Measurements from ENCODE around the gene SRD5A3. TPM values are rescaled to one million over a fixed set of nuclear protein-coding genes. Genes with fewer than 3 reads are reported as not detected.
A peak's percentile ranks its signal among the peaks of the same experiment; 100 is the strongest.
"Not testable (repeated sequence)": the region's sequence is repeated elsewhere in the genome, so short reads cannot be mapped to it uniquely, and the experiment has no call there.

Gene SRD5A3
- total and polyA plus RNA-seq, 5 donors from 2014 or later = 3.9 to 18.4 (median 8.2) TPM

DNA sequence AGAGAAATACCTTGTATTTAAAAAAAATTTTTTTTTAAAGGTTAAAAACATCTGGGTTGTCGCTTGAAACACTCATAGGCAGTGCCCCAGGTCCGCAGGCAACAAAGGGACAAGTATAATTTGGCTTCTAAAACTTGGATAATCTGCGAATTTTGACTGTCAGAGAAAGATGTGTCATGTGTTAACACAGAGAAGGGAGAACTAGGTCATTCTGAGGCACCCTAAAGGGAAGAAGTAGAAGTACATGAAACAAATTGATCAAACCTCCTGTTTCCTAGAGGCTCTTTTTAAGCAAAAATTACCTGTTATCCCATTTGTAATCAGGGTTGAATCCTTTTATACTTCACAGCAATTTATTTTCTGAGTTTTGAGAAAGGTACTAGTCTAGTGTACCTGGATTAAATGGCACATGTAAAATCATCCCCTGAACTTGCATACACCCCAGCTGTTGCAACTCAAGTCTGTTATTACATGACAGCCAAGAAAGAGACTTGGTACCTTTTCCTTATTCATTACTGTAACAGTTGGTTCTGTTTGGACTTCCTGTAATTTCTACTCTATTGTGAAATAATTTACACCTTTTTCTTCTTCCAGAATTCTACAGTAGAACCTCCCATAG, 1.7 kb downstream of the SRD5A3 start:
- ATAC-seq (ENCODE audit: low read depth in 2 of 2) (no peak), DNase-seq (peak in 1 of 3 donors; percentile 22)
- Histone ChIP-seq H3K27me3 (ENCODE audit: control insufficient read depth, insufficient read depth, low read length) (no peaks in the 10 kb centered on the region), H3K4me3 (ENCODE audit: low read depth, low read length) (no peak overlapping the region), H3K36me3 (ENCODE audit: control insufficient read depth, insufficient read depth, low read length) (no peaks in the 10 kb centered on the region), H3K4me1 (ENCODE audit: control insufficient read depth, insufficient read depth, low read length, poor library complexity, severe bottlenecking) (peaks cover 7% of the 10 kb centered on the region), H3K9me3 (ENCODE audit: control insufficient read depth in 2 of 2, low read length in 2 of 2) (no peaks in the 10 kb centered on the region), H3K27ac (ENCODE audit: insufficient read depth, low read length, poor library complexity, severe bottlenecking) (no peak overlapping the region)
- Mint-ChIP-seq H3K27me3 (no peaks in the 10 kb centered on the region), H3K27ac (peak overlapping the region in 2 of 3 donors; percentile 56 to 81), H3K4me3 (peak overlapping the region; percentile 78 to 89 (median 87)), H3K4me1 (peaks cover 7 to 23% (median 12%) of the 10 kb centered on the region in 4 donors), H3K9me3 (peaks cover 0 to 4% (median 0%) of the 10 kb centered on the region in 7 donors), H3K36me3 (peaks cover 9% of the 10 kb centered on the region)

DNA sequence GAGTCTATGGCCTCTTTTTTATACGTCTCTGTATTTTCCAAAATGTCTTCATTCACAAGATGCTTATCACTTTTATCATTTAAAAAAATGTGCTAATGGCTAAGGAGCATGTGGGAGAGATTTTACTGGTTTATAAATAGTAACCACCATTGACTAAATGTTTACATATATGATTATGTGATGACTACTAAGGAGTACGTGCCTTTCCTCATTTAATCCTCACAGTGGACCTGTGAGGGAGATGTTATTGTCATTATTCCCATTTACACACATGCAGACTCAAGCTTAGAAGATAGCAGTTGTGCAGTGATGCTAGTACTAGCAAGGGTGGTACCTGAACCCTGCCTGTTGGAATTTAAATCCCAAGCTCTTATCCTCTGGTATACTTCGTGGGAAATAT, 2.4 kb downstream of the SRD5A3 start:
- peaks cover 0 to 2% (median 0%) of the 10 kb centered on the region in 7 donors for H3K9me3 Mint-ChIP-seq
- H3K4me3 Mint-ChIP-seq = peak overlapping the region in 2 of 4 donors; percentile 9 to 21
- H3K4me3 ChIP-seq (ENCODE audit: low read depth, low read length) = no peak overlapping the region
- H3K36me3 ChIP-seq (ENCODE audit: control insufficient read depth, insufficient read depth, low read length) = no peaks in the 10 kb centered on the region
- no peak overlapping the region for H3K27ac ChIP-seq (ENCODE audit: insufficient read depth, low read length, poor library complexity, severe bottlenecking)
- DNase-seq (no peak), ATAC-seq (ENCODE audit: low read depth in 2 of 2) (no peak)
- no peaks in the 10 kb centered on the region for H3K9me3 ChIP-seq (ENCODE audit: control insufficient read depth in 2 of 2, low read length in 2 of 2)
- no peaks in the 10 kb centered on the region for H3K27me3 ChIP-seq (ENCODE audit: control insufficient read depth, insufficient read depth, low read length)
- H3K27me3 Mint-ChIP-seq = no peaks in the 10 kb centered on the region
- H3K4me1 ChIP-seq (ENCODE audit: control insufficient read depth, insufficient read depth, low read length, poor library complexity, severe bottlenecking) = peaks cover 7% of the 10 kb centered on the region
- no peak overlapping the region for H3K27ac Mint-ChIP-seq
- peaks cover 12% of the 10 kb centered on the region for H3K36me3 Mint-ChIP-seq
- H3K4me1 Mint-ChIP-seq = peaks cover 7 to 23% (median 12%) of the 10 kb centered on the region in 4 donors

- not testable (repeated sequence) for H3K4me1 ChIP-seq (ENCODE audit: control insufficient read depth, insufficient read depth, low read length, poor library complexity, severe bottlenecking); DNase-seq; H3K27ac ChIP-seq (ENCODE audit: insufficient read depth, low read length, poor library complexity, severe bottlenecking); H3K9me3 ChIP-seq (ENCODE audit: control insufficient read depth in 2 of 2, low read length in 2 of 2); H3K9me3 Mint-ChIP-seq; H3K27me3 ChIP-seq (ENCODE audit: control insufficient read depth, insufficient read depth, low read length); H3K27me3 Mint-ChIP-seq; ATAC-seq (ENCODE audit: low read depth in 2 of 2); H3K4me3 Mint-ChIP-seq; H3K4me3 ChIP-seq (ENCODE audit: low read depth, low read length); H3K36me3 ChIP-seq (ENCODE audit: control insufficient read depth, insufficient read depth, low read length); H3K27ac Mint-ChIP-seq
- Mint-ChIP-seq H3K4me1 (peaks cover 4 to 20% (median 8%) of the 10 kb centered on the region in 4 donors), H3K36me3 (peaks cover 21% of the 10 kb centered on the region)
Measured at GRCh38 chr4:55350870-55351269, 4.8 kb downstream of the SRD5A3 start.

DNA sequence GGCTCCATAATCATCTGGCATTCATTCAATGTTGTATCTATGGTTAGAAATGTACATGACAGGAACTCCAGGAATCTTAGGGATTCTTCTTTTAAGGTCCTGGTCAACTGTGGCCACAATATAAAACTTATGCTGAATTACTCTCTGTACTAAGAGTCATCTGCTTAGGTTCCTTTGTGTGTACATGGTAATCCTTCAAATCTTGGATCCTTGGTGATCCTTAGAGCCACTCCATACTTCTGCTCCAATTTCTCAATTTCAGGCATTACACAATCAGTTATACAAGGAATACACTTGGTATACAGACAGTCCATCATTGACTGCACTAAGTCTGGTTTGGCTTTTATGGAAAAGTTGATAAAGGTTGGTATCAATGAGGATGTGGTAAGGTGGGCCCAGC, 5.8 kb downstream of the SRD5A3 start:
- H3K27ac Mint-ChIP-seq = no peak overlapping the region

DNA sequence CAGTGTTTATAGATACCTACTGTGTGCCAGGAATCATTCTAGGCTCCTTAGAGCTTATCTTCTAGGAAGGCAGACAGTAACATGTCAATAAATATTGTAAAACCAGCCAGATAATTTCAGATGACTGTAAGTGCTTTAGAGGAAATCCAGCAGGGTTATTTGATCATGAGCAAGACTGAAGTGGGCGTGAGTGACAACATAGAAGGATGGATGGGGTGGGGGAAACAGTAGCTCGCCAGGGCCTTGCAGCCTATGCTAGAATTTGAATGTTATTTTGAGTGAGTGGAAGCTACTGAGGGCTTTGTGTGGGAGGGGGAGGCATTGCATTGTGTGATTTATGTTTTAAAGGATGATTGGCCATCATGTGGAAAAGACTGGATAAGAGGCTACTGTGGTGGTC, 6.7 kb downstream of the SRD5A3 start:
- Mint-ChIP-seq H3K9me3 (peaks cover 0 to 2% (median 0%) of the 10 kb centered on the region in 7 donors), H3K4me1 (peaks cover 2 to 9% (median 6%) of the 10 kb centered on the region in 4 donors), H3K27me3 (no peaks in the 10 kb centered on the region)

More for the DNA sequence above, 5.8 kb downstream of the SRD5A3 start:
- peaks cover 21% of the 10 kb centered on the region for H3K36me3 Mint-ChIP-seq
- peaks cover 0 to 2% (median 0%) of the 10 kb centered on the region in 7 donors for H3K9me3 Mint-ChIP-seq
- no peak for ATAC-seq (ENCODE audit: low read depth in 2 of 2)
- Histone ChIP-seq H3K4me3 (ENCODE audit: low read depth, low read length) (no peak overlapping the region), H3K36me3 (ENCODE audit: control insufficient read depth, insufficient read depth, low read length) (no peaks in the 10 kb centered on the region), H3K4me1 (ENCODE audit: control insufficient read depth, insufficient read depth, low read length, poor library complexity, severe bottlenecking) (peaks cover 5% of the 10 kb centered on the region), H3K27me3 (ENCODE audit: control insufficient read depth, insufficient read depth, low read length) (no peaks in the 10 kb centered on the region), H3K9me3 (ENCODE audit: control insufficient read depth in 2 of 2, low read length in 2 of 2) (no peaks in the 10 kb centered on the region), H3K27ac (ENCODE audit: insufficient read depth, low read length, poor library complexity, severe bottlenecking) (no peak overlapping the region)
- no peak for DNase-seq
- H3K4me1 Mint-ChIP-seq = peaks cover 4 to 18% (median 9%) of the 10 kb centered on the region in 4 donors
- H3K4me3 Mint-ChIP-seq = no peak overlapping the region
- H3K27me3 Mint-ChIP-seq = no peaks in the 10 kb centered on the region

DNA sequence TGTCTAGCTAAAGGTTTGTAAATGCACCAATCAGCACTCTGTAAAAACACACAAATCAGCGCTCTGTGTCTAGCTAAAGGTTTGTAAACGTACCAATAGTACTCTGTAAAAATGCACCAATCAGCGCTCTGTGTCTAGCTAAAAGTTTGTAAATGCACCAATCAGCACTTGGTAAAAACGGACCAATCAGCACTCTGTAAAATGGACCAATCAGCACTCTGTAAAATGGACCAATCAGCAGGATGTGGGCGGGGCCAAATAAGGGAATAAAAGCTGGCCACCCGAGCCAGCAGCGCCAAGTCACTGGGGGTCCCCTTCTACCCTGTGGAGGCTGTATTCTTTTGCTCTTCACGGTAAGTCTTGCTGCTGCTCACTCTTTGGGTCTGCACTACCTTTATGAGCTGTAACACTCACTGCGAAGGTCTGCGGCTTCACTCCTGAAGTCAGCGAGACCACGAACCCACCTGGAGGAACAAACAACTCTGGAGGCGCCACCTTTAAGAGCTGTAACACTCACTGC, 7.2 kb downstream of the SRD5A3 start:
- H3K27me3 Mint-ChIP-seq; H3K4me3 Mint-ChIP-seq; H3K4me3 ChIP-seq (ENCODE audit: low read depth, low read length); H3K27ac ChIP-seq (ENCODE audit: insufficient read depth, low read length, poor library complexity, severe bottlenecking); H3K4me1 ChIP-seq (ENCODE audit: control insufficient read depth, insufficient read depth, low read length, poor library complexity, severe bottlenecking); H3K4me1 Mint-ChIP-seq; H3K9me3 Mint-ChIP-seq; H3K27me3 ChIP-seq (ENCODE audit: control insufficient read depth, insufficient read depth, low read length); DNase-seq; H3K27ac Mint-ChIP-seq; H3K36me3 ChIP-seq (ENCODE audit: control insufficient read depth, insufficient read depth, low read length); H3K9me3 ChIP-seq (ENCODE audit: control insufficient read depth in 2 of 2, low read length in 2 of 2); ATAC-seq (ENCODE audit: low read depth in 2 of 2): not testable (repeated sequence)
- peaks cover 21% of the 10 kb centered on the region for H3K36me3 Mint-ChIP-seq

More for the DNA sequence above, 6.7 kb downstream of the SRD5A3 start:
- Mint-ChIP-seq H3K27ac (no peak overlapping the region), H3K4me3 (no peak overlapping the region), H3K36me3 (peaks cover 21% of the 10 kb centered on the region)
- DNase-seq (no peak), ATAC-seq (ENCODE audit: low read depth in 2 of 2) (no peak)
- Histone ChIP-seq H3K4me3 (ENCODE audit: low read depth, low read length) (no peak overlapping the region), H3K4me1 (ENCODE audit: control insufficient read depth, insufficient read depth, low read length, poor library complexity, severe bottlenecking) (no peaks in the 10 kb centered on the region), H3K27me3 (ENCODE audit: control insufficient read depth, insufficient read depth, low read length) (no peaks in the 10 kb centered on the region), H3K27ac (ENCODE audit: insufficient read depth, low read length, poor library complexity, severe bottlenecking) (no peak overlapping the region), H3K9me3 (ENCODE audit: control insufficient read depth in 2 of 2, low read length in 2 of 2) (no peaks in the 10 kb centered on the region), H3K36me3 (ENCODE audit: control insufficient read depth, insufficient read depth, low read length) (no peaks in the 10 kb centered on the region)

DNA sequence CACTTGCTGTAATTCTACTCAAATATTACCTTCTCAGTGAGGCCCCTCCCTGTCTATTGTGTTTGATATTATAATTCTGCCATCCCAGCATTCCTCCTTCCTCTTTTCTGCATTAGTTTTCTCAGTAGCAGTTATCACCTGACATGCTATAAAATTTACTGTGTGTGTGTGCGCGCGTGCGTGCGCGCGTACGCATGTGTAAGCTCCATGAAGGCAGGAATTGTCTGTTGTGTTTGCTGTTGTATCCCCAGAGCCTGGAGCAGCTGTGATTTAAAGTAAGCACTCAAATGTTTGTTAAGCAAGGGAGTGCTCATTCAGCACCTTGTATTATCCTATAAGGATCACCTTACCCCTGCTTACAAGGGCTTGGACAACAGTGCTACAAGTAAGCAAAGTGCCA, 8.6 kb downstream of the SRD5A3 start:
- DNase-seq = no peak
- no peaks in the 10 kb centered on the region for H3K9me3 ChIP-seq (ENCODE audit: control insufficient read depth in 2 of 2, low read length in 2 of 2)
- peaks cover 0 to 2% (median 0%) of the 10 kb centered on the region in 7 donors for H3K9me3 Mint-ChIP-seq
- H3K4me1 Mint-ChIP-seq = peaks cover 6 to 18% (median 12%) of the 10 kb centered on the region in 4 donors
- no peak overlapping the region for H3K4me3 Mint-ChIP-seq
- no peaks in the 10 kb centered on the region for H3K4me1 ChIP-seq (ENCODE audit: control insufficient read depth, insufficient read depth, low read length, poor library complexity, severe bottlenecking)
- H3K27me3 ChIP-seq (ENCODE audit: control insufficient read depth, insufficient read depth, low read length) = no peaks in the 10 kb centered on the region
- no peaks in the 10 kb centered on the region for H3K36me3 ChIP-seq (ENCODE audit: control insufficient read depth, insufficient read depth, low read length)
- no peak overlapping the region for H3K27ac ChIP-seq (ENCODE audit: insufficient read depth, low read length, poor library complexity, severe bottlenecking)
- ATAC-seq (ENCODE audit: low read depth in 2 of 2) = no peak
- no peaks in the 10 kb centered on the region for H3K27me3 Mint-ChIP-seq
- H3K4me3 ChIP-seq (ENCODE audit: low read depth, low read length) = no peak overlapping the region
- peaks cover 21% of the 10 kb centered on the region for H3K36me3 Mint-ChIP-seq
- peak overlapping the region in 1 of 3 donors; percentile 21 for H3K27ac Mint-ChIP-seq

GRCh38 chr4:55355555-55355954, 9.5 kb downstream of the SRD5A3 start:
- Histone ChIP-seq H3K4me1 (ENCODE audit: control insufficient read depth, insufficient read depth, low read length, poor library complexity, severe bottlenecking) (no peaks in the 10 kb centered on the region), H3K27me3 (ENCODE audit: control insufficient read depth, insufficient read depth, low read length) (no peaks in the 10 kb centered on the region), H3K27ac (ENCODE audit: insufficient read depth, low read length, poor library complexity, severe bottlenecking) (no peak overlapping the region), H3K4me3 (ENCODE audit: low read depth, low read length) (no peak overlapping the region), H3K9me3 (ENCODE audit: control insufficient read depth in 2 of 2, low read length in 2 of 2) (no peaks in the 10 kb centered on the region), H3K36me3 (ENCODE audit: control insufficient read depth, insufficient read depth, low read length) (no peaks in the 10 kb centered on the region)
- H3K4me3 Mint-ChIP-seq = no peak overlapping the region
- ATAC-seq (ENCODE audit: low read depth in 2 of 2) (no peak), DNase-seq (no peak)
- H3K9me3 Mint-ChIP-seq = peaks cover 0 to 2% (median 0%) of the 10 kb centered on the region in 7 donors
- H3K27me3 Mint-ChIP-seq = no peaks in the 10 kb centered on the region
- H3K27ac Mint-ChIP-seq = no peak overlapping the region
- peaks cover 6 to 18% (median 12%) of the 10 kb centered on the region in 4 donors for H3K4me1 Mint-ChIP-seq
- H3K36me3 Mint-ChIP-seq = peaks cover 21% of the 10 kb centered on the region
